T-helper 17 cell (primary cell): Measurements from ENCODE around the gene CEP112. TPM values are rescaled to one million over a fixed set of nuclear protein-coding genes. Genes with fewer than 3 reads are reported as not detected.
A peak's percentile ranks its signal among the peaks of the same experiment; 100 is the strongest.

Source experiments
- ATAC-seq: fragments of 150-1000 bp; cut with Tn5 transposase; 2 replicates; pipeline ENCODE4 v1.10.0; 2021; ENCODE audit warnings: mild to moderate bottlenecking, moderate library complexity
- DNase-seq, 3 donors: peaks; one replicate each; pipeline versions ENCODE4 v3.0.0 to v3.0.0-alpha.2; 2020 to 2021
- H3K9me3 ChIP-seq: one replicate; pipeline ENCODE4 v1.7.0; 2013; ENCODE audit warnings: low read length, mild to moderate bottlenecking; ENCODE audit not compliant: control insufficient read depth, poor library complexity, severe bottlenecking
- H3K27ac Mint-ChIP-seq: one replicate; pipeline ENCODE4 v1.8.0; 2022; ENCODE audit warnings: mild to moderate bottlenecking, moderate library complexity, mixed read lengths
- H3K27me3 Mint-ChIP-seq: one replicate; pipeline ENCODE4 v1.8.0; 2022; ENCODE audit warnings: mixed read lengths
- H3K36me3 Mint-ChIP-seq: one replicate; pipeline ENCODE4 v1.8.0; 2022; ENCODE audit warnings: low read depth, mixed read lengths
- H3K4me1 Mint-ChIP-seq: one replicate; pipeline ENCODE4 v1.8.0; 2022; ENCODE audit warnings: mild to moderate bottlenecking, mixed read lengths
- H3K4me3 Mint-ChIP-seq: one replicate; pipeline ENCODE4 v1.8.0; 2022; ENCODE audit warnings: mild to moderate bottlenecking, moderate library complexity, mixed read lengths
- total RNA-seq, 4 donors: library from RNA in 2 of 4; stranded (reverse) in 2 of 4; gene quantifications; one replicate each; pipeline ENCODE4 v1.2.3 and lab custom pipeline; 2022 to 2026

CEP112 gene
- total RNA-seq, 2 donors from 2014 or later: 4.3 to 6.9 TPM

- Mint-ChIP-seq H3K36me3 (no peaks in the 10 kb centered on the region), H3K27ac (no peak overlapping the region), H3K27me3 (peaks cover 7% of the 10 kb centered on the region), H3K4me3 (no peak overlapping the region), H3K4me1 (no peaks in the 10 kb centered on the region)
- DNase-seq (no peak), ATAC-seq (no peak)
- no peaks in the 10 kb centered on the region for H3K9me3 ChIP-seq
These were observed 30.0 kb upstream of the CEP112 start for GRCh38 chr17:66221755-66222530.

DNA sequence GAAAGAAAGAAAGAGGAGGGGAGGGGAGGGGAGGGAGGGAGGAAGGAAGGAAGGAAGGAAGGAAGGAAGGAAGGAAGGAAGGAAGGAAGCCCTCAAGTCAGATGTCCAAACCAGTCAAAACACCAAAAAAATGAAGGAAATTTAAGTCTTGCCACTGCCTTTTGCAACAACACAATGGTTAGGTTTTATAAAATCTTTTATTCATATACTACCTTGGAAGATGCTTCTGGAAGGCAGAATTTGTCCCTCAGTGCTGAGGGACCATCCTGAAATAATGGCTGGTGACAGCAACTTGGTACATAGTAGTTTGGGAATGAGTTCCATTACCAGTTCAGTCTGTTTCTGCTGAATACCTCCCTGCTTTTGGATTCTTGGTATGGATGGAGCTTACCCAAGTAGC lies 29.4 kb upstream of the CEP112 start:
- Mint-ChIP-seq H3K4me1 (no peaks in the 10 kb centered on the region), H3K4me3 (no peak overlapping the region), H3K27me3 (peaks cover 7% of the 10 kb centered on the region), H3K36me3 (no peaks in the 10 kb centered on the region), H3K27ac (no peak overlapping the region)
- ATAC-seq: no peak
- DNase-seq: no peak
- H3K9me3 ChIP-seq: no peaks in the 10 kb centered on the region

DNA sequence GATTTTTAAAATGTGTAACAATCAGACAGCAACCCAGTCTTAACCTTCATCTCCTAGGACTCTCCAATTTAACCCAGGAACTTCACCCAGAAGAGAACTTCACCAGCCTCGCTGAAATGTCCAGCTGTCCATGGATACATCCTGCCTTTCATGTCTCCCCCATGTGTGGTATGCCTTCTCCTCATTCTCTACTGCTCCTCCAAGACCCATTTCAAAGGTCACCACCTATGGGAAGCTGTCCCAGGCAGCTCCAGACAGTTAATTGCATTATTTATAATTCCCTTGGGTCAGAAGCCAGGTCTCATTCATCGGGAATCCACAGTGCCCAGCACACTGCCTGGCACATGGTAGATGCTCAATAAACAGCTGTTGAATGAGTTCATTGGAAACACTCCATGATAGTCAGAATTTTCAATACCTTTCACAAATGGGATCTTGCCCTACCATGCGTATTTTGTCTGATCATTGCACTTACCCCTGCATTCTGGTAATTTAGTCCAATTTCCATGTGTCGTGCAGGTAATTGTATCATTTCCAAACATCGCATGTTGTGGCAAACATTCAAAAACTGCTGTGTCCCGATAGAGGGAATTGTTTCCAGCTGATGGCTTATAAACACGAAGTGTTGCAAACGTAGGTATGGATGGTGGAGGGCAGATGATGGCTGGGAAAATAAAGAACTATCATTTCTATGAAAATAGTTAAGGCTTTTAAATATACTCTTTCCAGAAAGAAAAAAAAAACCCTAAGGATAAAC lies 28.3 kb upstream of the CEP112 start:
- H3K36me3 Mint-ChIP-seq: no peaks in the 10 kb centered on the region
- no peaks in the 10 kb centered on the region for H3K9me3 ChIP-seq
- ATAC-seq: no peak
- DNase-seq: no peak
- H3K27me3 Mint-ChIP-seq: peaks cover 7% of the 10 kb centered on the region
- H3K4me1 Mint-ChIP-seq: no peaks in the 10 kb centered on the region
- no peak overlapping the region for H3K27ac Mint-ChIP-seq
- H3K4me3 Mint-ChIP-seq: no peak overlapping the region

- peaks cover 2% of the 10 kb centered on the region for H3K4me1 Mint-ChIP-seq
- H3K4me3 Mint-ChIP-seq: no peak overlapping the region
- no peak overlapping the region for H3K27ac Mint-ChIP-seq
- peaks cover 4% of the 10 kb centered on the region for H3K36me3 Mint-ChIP-seq
- no peak for ATAC-seq
- DNase-seq: no peak
- H3K27me3 Mint-ChIP-seq: peaks cover 13% of the 10 kb centered on the region
- no peaks in the 10 kb centered on the region for H3K9me3 ChIP-seq
These were observed 23.6 kb upstream of the CEP112 start for GRCh38 chr17:66215529-66215911.

GRCh38 chr17:66214884-66215528 lies 23.1 kb upstream of the CEP112 start:
- H3K27me3 Mint-ChIP-seq: peaks cover 14% of the 10 kb centered on the region

DNA sequence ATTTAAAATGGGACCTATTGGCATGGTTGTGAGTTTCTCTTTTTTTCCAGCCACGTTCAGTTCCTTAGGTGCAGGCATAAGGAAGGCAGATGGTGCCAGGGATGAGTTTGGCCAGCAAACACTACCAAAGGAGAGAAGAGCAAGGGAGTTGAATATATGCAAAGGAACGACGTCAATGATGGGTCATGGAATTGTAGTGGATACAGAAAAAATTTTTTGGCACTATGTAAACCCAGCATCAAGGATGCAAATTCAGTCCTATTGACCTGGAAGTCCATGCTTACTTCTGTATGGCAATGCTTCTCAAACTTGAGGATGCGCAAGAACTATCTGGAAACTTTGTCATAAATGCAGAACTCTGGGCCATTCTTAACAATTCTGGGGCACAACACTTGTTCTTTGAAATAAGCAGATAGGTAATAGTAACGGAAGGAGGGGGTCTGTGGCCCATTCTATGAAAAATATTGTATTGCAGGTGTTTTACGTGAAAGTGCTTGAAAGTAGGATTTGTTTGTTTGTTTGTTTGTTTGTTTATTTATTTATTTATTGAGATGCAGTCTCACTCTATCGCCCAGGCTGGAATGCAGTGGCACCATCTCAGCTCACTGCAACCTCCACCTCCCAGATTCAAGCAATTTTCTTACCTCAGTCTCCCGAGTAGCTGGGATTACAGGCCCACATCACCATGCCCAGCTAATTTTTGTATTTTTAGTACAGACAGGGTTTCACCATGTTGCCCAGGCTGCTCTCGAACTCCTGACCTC lies 19.3 kb upstream of the CEP112 start:
- Mint-ChIP-seq H3K4me3 (no peak overlapping the region), H3K27me3 (peaks cover 14% of the 10 kb centered on the region), H3K4me1 (peaks cover 2% of the 10 kb centered on the region), H3K27ac (no peak overlapping the region), H3K36me3 (peaks cover 4% of the 10 kb centered on the region)
- H3K9me3 ChIP-seq: no peaks in the 10 kb centered on the region
- DNase-seq (no peak), ATAC-seq (no peak)

More at GRCh38 chr17:66214884-66215528, 23.1 kb upstream of the CEP112 start:
- DNase-seq: no peak
- Mint-ChIP-seq H3K4me3 (no peak overlapping the region), H3K36me3 (peaks cover 4% of the 10 kb centered on the region), H3K27ac (no peak overlapping the region), H3K4me1 (peaks cover 2% of the 10 kb centered on the region)
- no peaks in the 10 kb centered on the region for H3K9me3 ChIP-seq
- ATAC-seq: no peak

DNA sequence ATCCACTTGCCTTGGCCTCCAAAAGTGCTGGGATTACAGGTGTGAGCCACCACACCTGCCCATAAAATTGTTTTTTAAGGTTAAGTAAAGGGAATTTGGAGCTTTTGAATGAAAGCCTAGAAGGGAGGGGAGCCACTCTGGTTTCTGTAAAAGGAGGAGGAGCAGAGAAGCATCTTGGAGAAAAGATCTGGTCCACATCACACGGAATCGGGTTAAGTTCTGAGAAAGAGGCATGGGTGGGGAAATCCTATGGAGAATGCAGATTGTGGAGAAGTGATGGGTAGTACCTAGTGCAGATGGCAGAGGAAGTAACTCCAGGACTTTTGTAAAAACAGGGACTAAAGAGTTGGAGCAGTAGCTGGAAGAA lies 18.3 kb upstream of the CEP112 start:
- ATAC-seq: no peak
- DNase-seq: no peak

GRCh38 chr17:66207936-66208335 lies 16.0 kb upstream of the CEP112 start:
- ATAC-seq (no peak), DNase-seq (no peak)
- H3K27ac Mint-ChIP-seq: no peak overlapping the region
- H3K4me1 Mint-ChIP-seq: peaks cover 2% of the 10 kb centered on the region
- no peak overlapping the region for H3K4me3 Mint-ChIP-seq
- H3K36me3 Mint-ChIP-seq: peaks cover under 1% of the 10 kb centered on the region
- H3K9me3 ChIP-seq: no peaks in the 10 kb centered on the region
- H3K27me3 Mint-ChIP-seq: peaks cover 10% of the 10 kb centered on the region

More for the DNA sequence above, 18.3 kb upstream of the CEP112 start:
- peaks cover 14% of the 10 kb centered on the region for H3K27me3 Mint-ChIP-seq
- H3K27ac Mint-ChIP-seq: no peak overlapping the region
- no peaks in the 10 kb centered on the region for H3K9me3 ChIP-seq
- peaks cover 4% of the 10 kb centered on the region for H3K36me3 Mint-ChIP-seq
- H3K4me1 Mint-ChIP-seq: peaks cover 2% of the 10 kb centered on the region
- no peak overlapping the region for H3K4me3 Mint-ChIP-seq

- no peaks in the 10 kb centered on the region for H3K9me3 ChIP-seq
- no peak overlapping the region for H3K27ac Mint-ChIP-seq
- no peaks in the 10 kb centered on the region for H3K36me3 Mint-ChIP-seq
- no peaks in the 10 kb centered on the region for H3K27me3 Mint-ChIP-seq
- DNase-seq (no peak), ATAC-seq (no peak)
- peaks cover 17% of the 10 kb centered on the region for H3K4me1 Mint-ChIP-seq
- H3K4me3 Mint-ChIP-seq: no peak overlapping the region
These were observed 11.5 kb upstream of the CEP112 start for GRCh38 chr17:66203274-66204015.

- peak overlapping the region; percentile 89 for H3K27ac Mint-ChIP-seq
- H3K4me3 Mint-ChIP-seq: peak overlapping the region; percentile 68
- no peaks in the 10 kb centered on the region for H3K9me3 ChIP-seq
- DNase-seq (peak in 2 of 3 donors; percentile 12 to 18), ATAC-seq (peak; percentile 57)
- no peaks in the 10 kb centered on the region for H3K27me3 Mint-ChIP-seq
- peaks cover 19% of the 10 kb centered on the region for H3K4me1 Mint-ChIP-seq
- H3K36me3 Mint-ChIP-seq: no peaks in the 10 kb centered on the region
These were observed 8.8 kb upstream of the CEP112 start for GRCh38 chr17:66200685-66201092.

- Mint-ChIP-seq H3K27ac (peak overlapping the region; percentile 81), H3K4me1 (peaks cover 19% of the 10 kb centered on the region), H3K27me3 (no peaks in the 10 kb centered on the region), H3K4me3 (no peak overlapping the region), H3K36me3 (no peaks in the 10 kb centered on the region)
- ATAC-seq (no peak), DNase-seq (no peak)
- no peaks in the 10 kb centered on the region for H3K9me3 ChIP-seq
These were observed 6.3 kb upstream of the CEP112 start for GRCh38 chr17:66198242-66198641.

DNA sequence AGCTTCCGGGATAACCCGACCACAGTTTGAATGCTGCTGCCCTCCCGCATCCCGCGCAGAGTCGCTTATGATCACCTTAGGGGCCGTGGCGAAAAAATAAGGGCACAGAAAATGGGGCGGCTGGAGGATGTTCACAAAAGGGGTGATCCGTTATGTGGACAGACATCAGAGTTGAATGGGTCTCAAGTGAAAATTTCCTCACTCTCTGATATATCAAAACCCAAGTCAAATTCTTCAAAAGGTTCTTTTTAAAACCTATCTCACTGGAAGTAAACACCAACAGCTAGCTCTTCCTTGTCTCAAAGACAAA lies 400 bp upstream of the CEP112 start:
- H3K36me3 Mint-ChIP-seq: no peaks in the 10 kb centered on the region
- ATAC-seq (no peak), DNase-seq (no peak)
- H3K27ac Mint-ChIP-seq: peak overlapping the region; percentile 95
- no peaks in the 10 kb centered on the region for H3K27me3 Mint-ChIP-seq
- H3K4me1 Mint-ChIP-seq: peaks cover 11% of the 10 kb centered on the region
- H3K9me3 ChIP-seq: no peaks in the 10 kb centered on the region
- peak overlapping the region; percentile 87 for H3K4me3 Mint-ChIP-seq
